IPS-NIHi7 (cell line): ENCODE data around the gene ARG2.

Source experiments
- DNase-seq: peaks from one replicate; pipeline ENCODE4 v3.0.0; 2012; ENCODE audit warnings: mixed read lengths; ENCODE audit errors: extremely low spot score

ARG2 gene

DNA sequence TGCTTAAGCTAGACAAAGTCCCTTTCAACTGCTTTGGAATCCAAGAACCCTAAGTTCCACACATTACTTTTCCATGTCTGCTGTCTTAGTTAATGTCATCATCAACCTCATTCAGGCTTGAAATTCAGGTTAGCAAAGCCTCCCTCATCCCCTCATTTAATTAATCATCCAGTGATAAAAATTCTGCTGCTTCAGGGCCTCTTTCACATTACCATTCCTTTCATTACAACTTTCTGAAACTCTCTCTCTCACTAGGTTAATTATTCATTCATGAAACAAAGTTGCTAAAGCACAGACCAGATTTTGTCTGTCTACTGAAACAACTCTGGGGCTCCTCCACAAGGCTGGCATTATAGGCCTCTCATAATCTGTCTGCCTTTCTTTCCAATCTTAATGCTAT, 64.1 kb downstream of the ARG2 start:
- no peak for DNase-seq

DNA sequence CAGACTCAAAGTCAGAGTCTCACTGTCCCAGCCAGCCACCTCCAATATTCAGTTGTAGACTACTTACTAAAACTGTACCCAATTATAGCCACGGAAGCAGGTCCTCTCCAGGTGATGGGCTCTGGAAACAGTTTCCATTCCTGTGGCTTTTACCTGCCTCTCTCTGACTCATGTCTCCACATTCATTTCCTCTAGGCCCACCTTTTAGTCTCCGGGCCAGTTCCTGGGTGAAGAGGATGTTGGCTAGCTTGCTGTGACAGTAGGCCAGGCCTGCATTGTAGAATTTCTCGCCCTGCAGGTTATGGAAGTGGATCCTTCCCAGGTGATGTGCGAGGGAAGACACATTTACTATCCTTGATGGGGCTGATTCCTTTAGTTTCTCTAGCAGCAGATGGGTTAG, 70.3 kb downstream of the ARG2 start:
- DNase-seq, result no peak

DNA sequence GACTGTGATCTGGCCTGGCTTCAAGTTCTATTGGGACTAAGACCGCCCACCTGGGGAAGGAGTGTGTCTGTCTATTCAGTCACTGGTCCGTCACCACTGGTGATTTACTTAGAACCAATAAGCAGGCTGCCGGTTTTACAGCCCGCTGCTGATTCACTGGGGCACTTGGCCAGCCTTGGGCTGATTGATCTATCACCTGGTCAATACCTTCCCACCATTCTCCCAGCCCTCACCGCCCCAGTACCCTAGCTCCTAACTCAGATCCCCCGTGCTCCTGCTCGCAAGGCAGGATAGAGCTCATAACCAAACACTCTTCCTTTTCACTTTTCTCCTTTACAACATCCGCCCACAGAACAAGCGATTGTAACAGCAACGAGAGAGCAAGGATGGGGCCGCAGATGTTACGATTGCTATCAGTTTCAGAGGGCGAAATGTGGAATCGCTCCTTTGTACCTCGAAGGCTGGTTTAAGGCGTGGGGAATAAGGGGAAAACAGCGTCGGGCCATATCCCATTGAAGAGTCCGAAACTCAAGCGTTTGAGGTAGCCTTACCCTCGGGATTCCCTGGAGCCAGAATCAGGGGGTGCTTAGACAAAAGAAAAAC, 75.2 kb downstream of the ARG2 start:
- DNase-seq, result peak; percentile 92

DNA sequence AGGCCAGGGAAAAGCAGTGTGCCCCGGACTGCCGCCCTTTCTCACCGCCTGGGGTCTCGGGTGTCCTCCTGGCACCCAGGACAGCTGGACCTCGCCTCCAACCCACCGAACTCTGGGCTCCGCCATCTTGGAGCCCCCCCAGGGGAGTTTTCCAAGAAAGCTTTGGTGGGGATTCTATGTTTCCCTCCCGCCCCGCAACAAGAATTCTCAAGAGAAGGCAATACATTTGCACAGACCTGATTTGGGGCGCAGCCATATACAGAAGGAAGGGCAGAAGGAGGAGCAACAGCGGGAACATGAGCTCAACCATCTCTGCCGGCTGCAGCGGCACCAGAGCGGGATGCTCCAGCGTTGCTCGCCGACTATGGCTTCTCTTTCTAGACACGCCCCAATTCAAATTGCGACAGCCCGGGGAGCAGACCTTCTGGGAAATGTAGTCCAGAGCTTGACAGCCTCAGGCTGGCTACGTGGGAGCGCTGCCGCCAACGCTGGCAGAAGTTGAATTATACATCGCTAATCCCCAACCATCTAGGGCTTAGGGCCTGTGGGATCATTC, 75.8 kb downstream of the ARG2 start, which contains the start of gene RDH11:
Gene RDH11, minus strand, starts transcription at position 371 of the 556 bp plus-strand sequence. Its CDS starts 61 bp downstream, at position 310.
- DNase-seq, result peak; percentile 91

DNA sequence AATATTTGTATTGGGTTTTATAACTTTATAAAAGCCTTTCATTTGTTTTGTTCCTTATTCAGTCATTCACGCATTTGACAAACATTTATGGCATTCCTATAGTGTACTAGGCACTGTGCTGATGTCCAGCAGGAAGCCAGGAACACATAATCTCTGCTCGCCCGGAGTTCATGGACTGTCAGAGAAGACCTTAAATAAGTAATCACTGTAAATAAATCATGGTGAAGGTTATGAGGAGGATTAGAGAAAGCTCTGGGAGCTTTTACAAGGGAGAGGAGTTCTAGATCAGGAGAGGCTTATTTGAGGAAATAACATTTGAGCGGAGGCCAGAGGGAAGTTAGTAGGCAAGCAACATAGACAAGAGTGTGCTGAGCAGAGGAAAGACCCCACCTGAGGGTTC, 77.3 kb downstream of the ARG2 start:
- DNase-seq, result no peak

DNA sequence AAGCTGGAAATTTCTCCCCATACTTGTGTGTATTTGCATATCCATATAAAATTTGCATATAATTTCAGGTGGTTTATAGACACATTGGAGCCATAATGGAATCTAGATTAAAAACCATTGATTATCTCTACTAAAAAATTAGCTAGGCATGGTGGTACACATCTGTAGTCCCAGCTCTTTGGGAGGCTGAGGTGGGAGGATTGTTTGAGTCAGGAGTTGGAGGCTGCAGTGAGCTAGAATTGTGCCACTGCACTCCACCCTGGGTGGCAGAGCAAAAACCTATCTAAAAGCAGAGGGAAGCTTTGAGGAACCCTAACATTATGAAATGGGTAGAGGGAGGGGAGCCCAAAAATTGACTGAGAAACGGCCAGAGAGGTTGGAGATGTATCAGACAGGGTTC, 78.5 kb downstream of the ARG2 start:
- DNase-seq, result no peak
